ENCODE measurements around the gene MAP3K2. TPM values are rescaled to one million over a fixed set of nuclear protein-coding genes. Genes with fewer than 3 reads are reported as not detected.

MAP3K2 gene
- total and polyA plus RNA-seq, 10 of the 15 experiments (the other 5 are each of a cell fraction or from before 2014, with no cell fraction given), result 2.7 to 39.6 (median 16.1) TPM

GRCh38 chr2:127293748-127294562 lies 93.8 kb downstream of the MAP3K2 start, which contains the start of gene ERCC3 (continued):
- no peak for TF ChIP-seq HDAC6 (IDR thresholded peaks at IDR 0.05; ENCODE audit: unreplicated experiment)
- TF ChIP-seq BACH1 (IDR thresholded peaks at IDR 0.05; ENCODE audit: borderline replicate concordance), result peak; percentile 80
- no peak for TF ChIP-seq HDAC2 (IDR thresholded peaks at IDR 0.05)
- peak; percentile 68 for TF ChIP-seq IKZF1 (conservative IDR thresholded peaks at IDR 0.05)
- 0 out of 2 replicates have a peak, but pooled peaks have one; percentile 26 for TF ChIP-seq MEF2A (IDR thresholded peaks at IDR 0.05; ENCODE audit: insufficient read depth, low read depth, low read length)
- TF ChIP-seq ZNF217 (IDR thresholded peaks at IDR 0.05), result no peak
- TF ChIP-seq KAT2A (conservative IDR thresholded peaks at IDR 0.05; ENCODE audit: control insufficient read depth, low read depth, low read length), result no peak
- peak; percentile 74 for TF ChIP-seq ELK1 (IDR thresholded peaks at IDR 0.05; ENCODE audit: low read depth, low read length)
- TF ChIP-seq ESRRA (IDR thresholded peaks at IDR 0.05; ENCODE audit: low read length), result no peak
- no peak for TF ChIP-seq RCOR1 (conservative IDR thresholded peaks at IDR 0.05; ENCODE audit: low read depth, low read length)
- no peak for TF ChIP-seq ZNF207 (IDR thresholded peaks at IDR 0.05; ENCODE audit: borderline replicate concordance)
- TF ChIP-seq JUND (IDR thresholded peaks at IDR 0.05; ENCODE audit: low read depth, low read length), result peak; percentile 5; the same call in 1 of the 2 replicates
- 0 out of 4 replicates have a peak, but pooled peaks of 1 of the 2 experiments have one; percentile 17 for TF ChIP-seq IKZF2 (IDR thresholded peaks at IDR 0.05)
- no peak for TF ChIP-seq HSF1 (IDR thresholded peaks at IDR 0.05; ENCODE audit: low read depth, low read length)
- peak; percentile 79; the same call in 1 of the 2 replicates for TF ChIP-seq LARP7 (IDR thresholded peaks at IDR 0.05)
- peak; percentile 65; the same call in 1 of the 2 replicates for TF ChIP-seq SIN3A (IDR thresholded peaks at IDR 0.05; ENCODE audit: low read depth, low read length)
- no peak for TF ChIP-seq CBX5 (IDR thresholded peaks at IDR 0.05; ENCODE audit: low read depth)
- peak; percentile 39; the same call in 1 of the 2 replicates for TF ChIP-seq MTA3 (IDR thresholded peaks at IDR 0.05; ENCODE audit: borderline replicate concordance, low read length)
- TF ChIP-seq BRCA1 (IDR thresholded peaks at IDR 0.05; ENCODE audit: low read depth, low read length), result no peak
- TF ChIP-seq HCFC1 (IDR thresholded peaks at IDR 0.05; ENCODE audit: low read length), result peak; percentile 32; the same call in 1 of the 2 replicates
- TF ChIP-seq ZBTB40 (IDR thresholded peaks at IDR 0.05; ENCODE audit: borderline replicate concordance), result peak; percentile 92
- peak; percentile 93 for TF ChIP-seq POLR2AphosphoS5 (IDR thresholded peaks at IDR 0.05; ENCODE audit: low read length)
- TF ChIP-seq CHD2 (IDR thresholded peaks at IDR 0.05; ENCODE audit: borderline replicate concordance, low read depth, low read length), result peak; percentile 44; the same call in 1 of the 2 replicates
- TF ChIP-seq IRF3 (IDR thresholded peaks at IDR 0.05), result no peak
